Stimulated activated CD4-positive, alpha-beta T cell treated with anti-CD3 and anti-CD28 coated beads, Interleukin-12 subunit alpha, Interleukin-12 subunit beta, amount 100 ng/mL, for 24 hours (primary cell): ENCODE results near the gene ILKAP.
"Not testable (repeated sequence)": the region's sequence is repeated elsewhere in the genome, so short reads cannot be mapped to it uniquely, and the experiment has no call there.

Source experiments
- DNase-seq, 2 experiments: peaks; one replicate each; pipeline ENCODE4 v3.0.0-alpha.2; 2020; ENCODE audit warnings: low read depth in 2 of 2

ILKAP gene

DNA sequence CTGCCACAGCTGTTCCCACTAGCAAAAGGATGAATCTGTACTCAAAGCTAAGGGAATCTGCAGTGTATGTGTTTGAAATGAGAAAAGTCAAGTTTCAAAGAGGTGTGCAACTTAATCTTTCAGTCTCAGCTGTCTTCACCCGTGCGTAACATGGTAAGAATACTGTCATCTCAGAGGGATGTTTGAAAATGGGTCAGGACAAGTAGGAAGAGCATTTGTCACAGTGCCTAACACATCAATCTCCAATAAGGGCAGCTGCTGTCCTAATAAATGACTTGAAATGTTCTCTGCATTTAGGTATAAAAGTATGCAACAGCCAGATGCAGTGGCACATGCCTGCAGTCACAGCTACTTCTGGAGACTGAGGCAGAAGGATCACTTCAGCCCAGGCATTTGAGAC lies 13.1 kb downstream of the ILKAP start:
- DNase-seq: no peak

DNA sequence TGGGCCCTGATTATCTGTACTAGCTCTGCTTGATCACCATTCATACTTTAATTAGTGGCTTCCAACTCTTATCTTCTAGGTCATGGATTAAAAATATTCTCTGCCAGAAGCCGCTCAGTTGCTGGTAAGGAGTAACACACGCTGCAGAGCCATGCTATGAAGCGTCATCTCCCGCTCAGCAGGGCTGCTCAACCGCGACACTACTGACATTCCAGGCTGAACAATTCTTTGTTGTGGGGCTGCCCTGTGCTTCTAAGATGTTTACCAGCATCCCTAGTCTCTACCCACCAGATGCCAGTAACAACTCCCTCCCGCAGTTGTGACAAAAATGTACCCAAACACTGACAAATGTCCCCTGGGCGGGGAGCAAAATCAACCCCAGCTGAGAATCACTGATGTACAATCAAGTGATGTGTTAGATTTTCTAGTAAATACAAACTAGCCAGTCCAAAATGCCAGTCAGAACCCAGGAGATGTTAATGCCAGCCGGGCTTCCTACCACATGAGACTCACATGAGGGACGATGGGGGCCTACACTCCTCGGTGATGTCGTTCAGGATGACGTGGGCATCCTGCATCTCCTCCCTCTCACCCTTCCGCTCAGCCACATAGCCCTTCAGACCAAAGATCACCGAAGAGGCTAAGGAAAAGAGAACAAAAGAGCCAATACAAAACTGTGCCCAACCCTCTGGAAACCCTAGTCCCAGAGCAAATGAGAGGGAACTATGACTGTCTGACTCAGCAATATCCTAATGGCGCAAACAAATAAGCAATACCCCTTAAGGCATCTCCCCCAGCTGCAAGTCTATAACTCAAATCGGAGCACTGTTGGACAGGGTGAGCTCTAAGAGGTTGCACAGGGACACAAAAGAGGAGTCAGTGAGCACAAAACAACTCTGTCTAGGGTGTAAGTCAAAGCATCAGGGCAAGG lies 15.6 kb downstream of the ILKAP start:
- DNase-seq: no peak

DNA sequence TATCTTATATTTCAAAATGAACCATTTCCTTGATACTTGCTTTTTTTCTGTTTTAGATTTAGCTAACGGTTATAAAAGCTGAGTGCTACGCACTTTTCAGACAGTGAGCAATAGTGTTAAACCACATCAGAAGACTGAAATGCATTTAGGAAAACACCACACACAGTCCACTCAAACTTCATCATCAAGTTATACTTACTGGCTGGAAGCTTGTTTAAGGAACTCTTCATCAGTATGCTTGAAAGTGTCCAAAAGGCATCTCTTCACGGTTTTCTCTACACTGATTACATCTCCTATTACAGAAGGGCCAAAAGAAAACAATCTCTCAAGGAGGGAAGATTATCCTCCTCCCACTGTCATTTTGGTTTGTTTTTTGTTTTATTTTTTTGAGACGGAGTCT lies 19.7 kb downstream of the ILKAP start:
- no peak for DNase-seq

DNA sequence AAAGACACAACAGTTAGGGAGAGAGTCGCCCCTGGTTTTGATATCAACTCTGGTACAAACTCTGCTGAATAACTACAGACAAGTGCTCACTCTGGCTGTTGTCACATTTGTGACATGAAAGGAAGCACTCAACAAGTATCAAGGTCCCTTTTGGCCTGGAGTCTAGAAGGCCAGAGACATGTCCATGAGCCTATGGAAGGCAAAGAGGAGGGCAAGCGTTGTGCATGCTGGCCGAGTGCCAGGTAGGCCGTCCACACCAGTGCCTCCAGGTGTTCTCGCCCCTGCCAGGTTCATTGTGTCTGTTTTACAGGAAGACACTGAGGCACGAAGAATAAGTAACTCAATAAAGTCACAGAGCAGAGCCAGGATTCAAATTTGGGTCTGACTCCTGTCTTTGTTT lies 21.1 kb downstream of the ILKAP start:
- no peak for DNase-seq

DNA sequence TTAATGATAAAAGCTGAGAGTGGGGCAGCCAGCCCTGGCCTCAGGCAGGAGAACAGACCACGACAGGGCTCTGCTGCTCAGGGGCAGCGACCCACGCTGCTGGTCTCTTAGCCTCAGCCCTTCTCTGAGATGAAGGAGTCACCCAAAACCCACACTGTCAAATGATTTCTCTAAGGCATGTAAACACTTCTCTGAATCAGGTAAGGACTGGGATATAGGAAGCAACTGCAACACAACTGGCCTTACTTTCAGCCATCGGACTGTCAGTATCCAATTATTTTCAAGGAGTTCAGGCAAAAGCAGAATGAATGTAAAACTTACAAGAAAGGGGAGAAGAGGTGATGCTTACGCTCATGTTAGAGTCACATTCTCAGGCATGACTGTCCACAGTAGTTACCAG lies 22.9 kb downstream of the ILKAP start:
- DNase-seq: no peak

DNA sequence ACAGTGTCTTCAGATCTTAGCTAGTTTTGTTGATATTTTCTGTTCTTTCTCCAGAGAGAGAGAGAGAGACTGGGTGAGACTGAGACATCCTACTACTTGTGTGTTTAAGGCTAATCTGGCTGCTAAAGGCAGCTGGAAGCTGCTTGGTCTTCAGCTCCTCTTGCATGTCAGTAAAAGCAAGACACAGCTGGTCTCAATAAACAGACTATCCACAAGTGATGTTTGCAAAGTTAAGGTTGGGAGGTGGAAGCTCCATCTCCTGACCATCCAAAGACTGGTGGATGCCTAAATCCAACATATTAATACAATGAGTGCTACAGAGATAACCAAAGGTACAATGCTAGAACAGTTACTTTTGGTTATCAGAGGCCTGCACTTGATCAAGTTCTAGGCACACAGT lies 26.9 kb downstream of the ILKAP start:
- DNase-seq: no peak

DNA sequence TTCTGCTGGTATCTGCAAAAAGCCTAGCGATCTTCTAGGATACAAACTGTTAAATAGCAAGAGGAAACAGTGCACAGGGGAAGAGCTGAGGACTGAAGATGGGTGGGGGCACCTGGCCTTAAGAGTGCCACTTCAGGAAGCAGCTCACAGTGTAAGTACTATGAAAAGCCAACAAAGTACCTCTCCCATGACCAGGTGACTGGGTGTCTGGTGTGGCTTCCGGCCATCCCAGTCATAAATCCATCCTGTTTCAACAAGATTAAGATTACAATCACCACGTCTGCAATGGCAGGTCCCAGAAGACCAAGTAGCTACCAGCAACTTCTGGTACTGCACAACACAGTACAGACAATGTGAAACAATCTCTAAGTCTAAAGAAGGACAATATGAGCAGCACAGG lies 28.8 kb downstream of the ILKAP start:
- no peak for DNase-seq

DNA sequence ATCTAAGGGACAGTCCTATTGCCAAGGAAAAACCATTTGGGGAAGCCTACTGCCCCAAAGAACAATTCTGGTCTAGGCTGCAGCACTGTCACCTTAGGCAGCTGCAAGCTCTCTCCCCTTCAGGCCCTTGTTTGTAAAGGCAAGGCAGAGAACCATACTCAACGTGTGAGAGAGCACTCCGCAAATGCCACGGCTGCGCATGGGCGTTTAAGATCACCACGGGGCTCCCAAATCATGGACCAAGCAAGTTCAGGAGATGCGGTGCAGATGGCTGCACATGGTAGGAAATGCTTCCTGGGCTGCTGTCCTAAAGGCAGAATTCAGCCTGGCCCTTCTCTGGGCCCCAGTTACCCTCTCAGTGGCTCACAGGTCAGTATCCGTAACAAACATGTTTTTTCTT lies 29.2 kb downstream of the ILKAP start:
- no peak for DNase-seq

DNA sequence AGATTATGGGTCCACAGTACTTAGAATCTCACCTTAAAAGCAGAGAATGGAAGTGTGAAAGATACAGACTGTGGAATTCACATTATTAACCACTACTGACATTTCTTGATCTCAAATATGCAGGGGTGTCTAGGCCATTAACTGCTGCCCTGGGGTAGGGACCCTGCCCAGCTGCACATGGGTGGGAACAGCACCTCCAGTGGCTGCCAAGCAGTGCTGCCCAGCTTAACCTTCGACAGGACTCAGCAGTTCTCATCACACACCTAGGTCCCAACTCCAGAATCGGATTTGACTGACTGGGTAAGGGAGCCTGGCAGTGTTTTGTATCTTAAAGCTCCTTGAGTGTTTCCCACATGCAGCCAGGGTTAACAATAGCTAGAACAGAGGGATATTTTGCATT lies 29.8 kb downstream of the ILKAP start:
- no peak for DNase-seq

DNA sequence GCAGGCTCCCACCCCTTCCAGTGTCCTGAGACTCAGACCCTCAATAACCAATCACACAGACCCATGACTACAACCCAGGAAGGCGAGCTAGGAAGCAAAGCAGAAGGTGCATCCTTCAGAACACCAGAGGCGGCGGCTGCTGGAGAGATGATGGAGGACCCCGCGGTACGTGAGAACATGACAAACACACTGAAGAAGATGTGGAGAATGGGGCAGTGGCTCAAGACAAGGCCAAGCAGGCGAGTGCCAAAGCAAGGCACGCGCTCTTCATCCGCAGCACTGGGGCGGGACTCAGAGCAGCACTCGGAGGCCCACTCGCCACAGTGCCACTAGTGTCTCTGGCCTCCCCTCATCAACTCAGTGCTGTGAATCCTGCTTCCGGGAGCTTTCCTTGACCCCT lies 31.1 kb downstream of the ILKAP start:
- DNase-seq: no peak

DNA sequence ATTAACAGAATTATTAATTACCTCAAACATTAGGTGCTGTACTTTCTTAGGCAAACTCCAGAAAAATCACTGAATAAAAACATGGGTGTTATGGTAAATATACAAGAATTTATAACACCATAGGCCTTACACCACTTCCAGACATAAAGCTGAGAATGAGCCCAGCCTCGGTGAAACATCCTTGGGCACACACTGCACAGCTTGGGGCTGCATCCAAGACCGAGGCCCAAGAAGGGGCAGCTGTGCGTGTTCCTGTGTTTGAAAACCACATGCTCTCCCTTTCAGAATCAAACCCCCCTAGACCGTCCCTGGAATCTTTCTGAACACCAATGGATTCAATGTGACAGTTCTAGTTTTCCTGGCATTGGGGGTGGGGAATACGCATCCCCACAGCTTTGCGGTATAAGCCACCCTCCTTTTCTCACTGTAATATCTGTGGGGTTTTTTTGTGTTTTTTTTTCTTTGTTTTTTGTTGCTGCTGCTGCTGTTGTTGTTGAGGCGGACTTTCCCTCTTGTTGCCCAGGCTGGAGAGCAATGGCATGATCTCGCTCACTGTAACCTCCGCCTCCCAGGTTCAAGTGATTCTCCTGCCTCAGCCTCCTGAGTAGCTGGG lies 31.8 kb downstream of the ILKAP start:
- DNase-seq: no peak

DNA sequence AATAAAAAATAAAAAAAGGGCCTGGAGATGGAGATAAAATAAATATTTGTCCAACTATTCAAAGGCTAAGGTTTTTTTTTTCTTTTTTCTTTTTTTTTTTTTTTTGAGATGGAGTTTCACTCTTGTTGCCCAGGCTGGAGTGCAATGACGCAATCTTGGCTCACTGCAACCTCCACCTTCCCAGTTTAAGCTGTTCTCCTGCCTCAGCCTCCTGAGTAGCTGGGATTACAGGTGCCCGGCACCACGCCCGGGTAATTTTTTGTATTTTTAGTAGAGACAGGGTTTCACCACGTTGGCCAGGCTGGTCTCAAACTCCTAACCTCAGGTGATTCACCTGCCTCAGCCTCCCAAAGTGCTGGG lies 32.4 kb downstream of the ILKAP start:
- DNase-seq: not testable (repeated sequence)

DNA sequence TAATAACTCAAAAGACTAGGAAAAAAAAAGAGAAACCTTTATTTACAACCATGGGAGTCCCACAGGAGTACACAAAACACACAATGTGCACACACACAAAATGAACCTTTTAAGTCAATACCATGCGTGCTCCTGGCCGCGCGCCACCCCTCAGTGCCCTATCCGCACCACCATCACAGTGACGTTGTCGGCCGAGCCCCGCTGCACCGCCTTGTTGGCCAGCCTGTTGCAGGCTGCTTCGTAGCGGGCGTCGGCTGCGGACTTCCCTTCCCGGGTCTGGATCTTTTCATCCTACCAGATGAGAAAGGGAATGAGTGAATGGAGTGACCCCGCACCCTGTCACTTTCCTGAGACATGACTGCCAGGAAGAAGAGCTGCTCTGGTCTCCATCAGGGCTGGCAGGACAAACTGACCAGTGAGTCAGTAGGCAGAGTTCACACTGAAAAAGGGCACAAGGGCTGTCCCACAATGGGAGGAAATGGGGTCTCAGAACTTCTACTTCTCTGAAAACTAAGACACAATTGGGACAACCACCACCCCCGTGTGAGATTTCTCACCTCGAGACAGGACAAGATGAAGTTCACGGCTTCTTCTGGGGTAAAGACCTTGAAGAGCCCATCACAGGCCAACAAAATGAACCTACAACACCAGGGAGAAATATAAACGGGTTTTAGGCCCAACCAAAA lies 33.0 kb downstream of the ILKAP start:
- DNase-seq: no peak

DNA sequence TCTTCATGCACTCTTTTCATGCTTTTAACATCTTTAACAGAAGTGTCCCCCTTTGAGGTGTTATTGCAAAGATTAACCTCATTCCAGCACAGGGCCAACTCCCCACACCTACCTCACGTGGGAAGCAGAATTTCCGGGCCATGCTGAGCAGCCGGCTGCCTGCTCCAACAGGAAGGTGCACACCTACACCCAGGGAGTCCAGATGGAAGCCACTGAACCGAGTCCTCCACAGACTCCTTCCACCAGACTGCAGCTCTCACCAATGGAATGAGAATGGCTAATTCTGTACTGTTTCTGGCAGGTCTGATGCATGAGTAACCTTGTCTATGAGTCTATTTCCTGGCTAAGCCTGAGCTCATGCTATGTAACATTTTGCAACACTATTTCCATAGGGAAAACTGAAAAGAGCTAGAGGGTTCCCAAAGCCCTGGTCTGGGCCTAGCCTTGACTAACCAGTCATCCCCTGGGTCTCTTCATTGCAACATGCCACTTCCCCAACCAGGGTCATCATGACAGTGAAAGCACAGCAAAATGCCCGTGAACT lies 33.7 kb downstream of the ILKAP start:
- no peak for DNase-seq

DNA sequence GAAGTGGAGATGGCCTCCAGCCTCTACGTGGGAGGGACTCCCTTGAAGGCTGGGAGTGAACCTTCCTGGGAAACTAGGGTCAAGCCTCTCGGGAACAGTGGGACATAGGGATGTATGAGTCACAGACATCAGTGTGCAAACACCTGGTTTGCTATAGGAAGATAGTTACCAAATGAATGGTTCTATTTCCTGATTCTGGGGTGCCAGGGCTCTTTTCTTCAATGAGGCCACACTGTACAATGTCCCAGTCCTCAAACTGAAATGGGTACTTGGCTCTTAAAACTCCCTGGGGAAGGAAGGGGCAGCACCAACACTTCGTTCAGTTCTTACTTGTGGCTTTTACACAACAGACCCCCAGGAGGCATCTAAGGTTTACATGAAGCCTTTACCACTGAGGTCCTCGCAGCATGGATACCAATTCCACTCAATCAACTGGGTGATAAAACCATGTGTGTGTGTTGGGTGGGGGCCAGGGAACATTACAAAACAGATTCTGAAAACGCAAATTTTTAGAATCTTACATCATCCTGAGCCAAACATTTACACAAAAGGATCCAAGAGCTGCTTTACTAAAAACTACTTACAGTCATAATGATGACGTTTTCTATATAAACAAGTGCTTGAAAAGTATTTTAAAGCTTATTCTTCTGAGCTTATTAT lies 34.3 kb downstream of the ILKAP start:
- DNase-seq: no peak

DNA sequence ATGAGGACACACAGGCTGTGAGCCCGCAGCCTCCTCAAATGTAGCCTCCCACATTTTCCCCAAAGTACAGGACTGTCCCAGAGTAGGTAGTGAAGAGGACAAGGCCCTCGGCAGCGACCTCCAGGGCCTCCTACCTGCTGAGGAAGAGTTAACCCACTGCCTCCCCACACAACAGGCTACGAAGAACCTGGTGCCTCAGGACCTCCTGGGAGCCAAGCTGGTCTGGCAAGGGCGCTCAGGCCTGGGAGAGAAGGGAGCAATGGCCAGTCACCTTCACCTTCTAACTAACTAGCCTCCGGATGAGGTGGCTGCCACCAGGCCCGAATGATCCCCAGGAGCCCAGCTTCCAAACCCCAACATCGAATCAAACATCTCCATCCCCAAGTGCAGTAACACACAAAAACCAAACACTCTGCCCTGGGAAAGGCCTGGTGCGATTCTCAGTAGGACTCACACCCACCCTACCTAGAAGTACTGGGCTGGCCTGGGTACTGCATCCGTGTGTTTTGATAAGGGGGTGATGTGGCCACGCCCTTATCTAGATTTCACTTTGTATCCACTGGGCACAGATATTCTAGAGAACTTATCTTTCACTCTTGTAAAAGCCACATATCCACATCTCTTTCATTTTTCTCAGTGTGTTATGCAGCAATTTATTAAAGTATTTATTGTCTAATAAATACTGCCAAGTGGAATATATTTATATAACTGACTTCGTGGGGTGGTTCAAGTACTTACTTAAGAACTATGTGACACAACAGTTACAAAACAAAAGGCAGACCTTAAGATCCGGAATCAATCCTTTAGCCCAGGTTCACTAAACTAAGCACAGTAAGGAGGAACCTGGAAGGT lies 35.1 kb downstream of the ILKAP start:
- no peak for DNase-seq

DNA sequence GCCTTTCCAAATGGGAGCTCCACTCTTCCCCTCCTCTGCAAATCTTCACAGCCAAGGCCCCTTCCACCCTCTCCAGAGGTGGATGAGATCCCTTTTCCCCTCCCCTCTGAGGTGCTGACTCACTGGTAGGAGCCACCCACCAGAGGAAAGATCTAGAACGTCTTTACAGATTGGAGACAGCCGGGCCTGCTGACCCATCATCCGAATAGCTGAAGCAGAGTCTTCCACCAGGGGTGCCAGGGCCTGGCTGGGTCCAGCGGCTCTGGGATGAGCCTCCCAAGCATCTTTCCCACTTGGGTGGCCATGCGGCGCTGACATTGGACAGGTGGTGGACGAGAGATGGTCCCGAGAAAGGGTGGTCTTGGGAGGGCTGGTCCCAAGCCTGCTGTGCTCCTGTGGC lies 35.7 kb downstream of the ILKAP start:
- DNase-seq: no peak

DNA sequence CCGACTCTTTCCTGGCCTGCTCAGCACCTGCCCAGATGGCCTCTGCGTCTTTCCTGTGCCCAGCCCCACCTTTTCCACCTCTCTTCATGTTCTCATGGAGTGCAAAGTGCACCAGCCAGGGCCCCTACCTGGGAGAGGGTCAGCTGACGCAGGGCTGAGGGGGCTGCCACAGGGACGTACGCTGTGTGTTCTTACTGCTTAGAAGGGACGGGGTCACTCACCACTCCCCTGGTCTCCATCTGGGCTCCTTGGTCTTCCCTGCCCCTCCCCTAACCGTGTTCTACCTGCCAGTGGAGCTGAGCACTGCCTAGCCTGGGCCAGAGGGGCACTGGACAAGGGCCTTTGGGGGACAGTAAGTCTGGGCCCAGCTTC lies 36.2 kb downstream of the ILKAP start:
- DNase-seq: no peak

DNA sequence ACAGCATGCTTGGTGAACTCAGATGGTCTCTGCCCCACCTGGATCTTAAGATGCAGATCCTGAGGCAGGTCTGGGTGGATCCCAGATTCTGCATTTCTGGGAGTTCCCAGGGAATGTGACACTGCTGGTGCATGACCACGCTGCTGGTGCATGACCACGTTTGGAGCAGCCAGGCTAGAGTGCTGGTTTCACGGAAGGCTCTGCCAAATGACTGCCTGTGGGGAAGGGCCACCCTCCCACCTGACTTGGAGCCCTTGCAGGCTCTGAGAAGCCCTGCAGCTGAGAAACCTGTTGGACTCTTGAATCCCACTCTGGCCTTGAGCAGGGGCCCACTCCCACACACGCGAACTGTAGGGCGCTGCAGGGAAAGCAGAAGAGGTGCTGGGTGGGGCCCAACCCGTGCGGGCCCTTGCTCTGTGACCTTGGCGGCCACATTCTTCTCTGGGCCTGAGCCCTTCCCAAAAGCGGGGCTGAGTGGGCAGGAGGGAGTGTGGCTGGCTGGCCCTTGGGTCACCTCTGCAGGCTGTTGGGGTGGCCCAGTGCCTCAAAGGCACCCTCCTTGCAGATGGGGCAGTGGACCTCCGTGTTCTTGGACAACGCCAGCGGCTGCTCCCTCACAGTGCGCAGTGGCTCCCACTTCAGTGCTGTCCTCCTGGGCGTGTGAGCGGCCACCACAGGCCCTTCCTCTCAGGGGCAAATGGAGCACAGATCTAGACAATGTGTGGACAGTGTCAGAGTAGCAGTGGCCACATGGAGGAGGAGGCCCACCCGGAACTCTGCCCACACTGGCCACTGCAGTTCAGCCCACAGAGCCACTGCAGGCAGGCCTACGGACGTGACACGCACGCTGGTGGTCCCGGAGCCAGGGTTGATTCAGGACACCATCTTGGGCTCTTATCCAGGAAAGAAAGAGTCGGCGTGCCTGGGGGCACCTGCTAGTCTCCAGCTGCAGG lies 36.8 kb downstream of the ILKAP start:
- DNase-seq: no peak

DNA sequence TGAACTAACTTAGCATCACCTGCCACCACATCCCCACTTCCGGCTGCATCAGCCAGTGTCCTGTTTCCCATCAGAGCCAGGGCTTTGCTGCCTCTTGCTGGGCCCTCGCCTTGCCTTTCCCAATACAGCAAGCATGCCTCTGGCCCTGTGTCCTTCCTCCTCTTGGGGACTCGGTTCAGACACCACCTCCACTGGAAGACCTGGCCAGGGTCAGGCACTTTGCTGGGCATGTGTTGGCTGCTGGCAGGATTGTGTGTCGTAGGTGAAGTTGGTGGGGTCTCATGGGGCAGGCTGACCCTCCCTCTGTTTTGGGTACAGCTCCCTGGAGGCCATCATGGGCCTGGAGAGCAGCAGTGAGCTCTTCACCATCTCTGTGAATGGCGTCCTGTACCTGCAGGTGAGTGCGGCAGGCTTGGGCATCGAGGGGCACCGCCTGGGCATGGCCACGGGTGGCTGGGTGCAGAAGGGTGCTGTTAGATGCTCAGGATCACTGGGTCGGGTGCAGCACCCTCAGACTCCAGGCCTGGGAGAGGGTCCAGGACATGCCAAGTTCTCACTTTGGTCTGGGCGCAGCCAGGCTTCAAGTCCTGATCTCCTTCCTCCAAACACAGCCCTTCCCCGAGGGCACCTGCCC lies 38.1 kb downstream of the ILKAP start:
- no peak for DNase-seq
